NCI-H69 (cell line): Measurements from ENCODE around the gene FUBP1.
"Not testable (repeated sequence)": the region's sequence is repeated elsewhere in the genome, so short reads cannot be mapped to it uniquely, and the experiment has no call there.

Experiments used
- DNase-seq: peaks from one replicate; lab custom pipeline; 2025; lab: John Stamatoyannopoulos, UW

The FUBP1 gene

GRCh38 chr1:77942400-77943140 is 36.3 kb downstream of the FUBP1 start:
- DNase-seq: no peak

DNA sequence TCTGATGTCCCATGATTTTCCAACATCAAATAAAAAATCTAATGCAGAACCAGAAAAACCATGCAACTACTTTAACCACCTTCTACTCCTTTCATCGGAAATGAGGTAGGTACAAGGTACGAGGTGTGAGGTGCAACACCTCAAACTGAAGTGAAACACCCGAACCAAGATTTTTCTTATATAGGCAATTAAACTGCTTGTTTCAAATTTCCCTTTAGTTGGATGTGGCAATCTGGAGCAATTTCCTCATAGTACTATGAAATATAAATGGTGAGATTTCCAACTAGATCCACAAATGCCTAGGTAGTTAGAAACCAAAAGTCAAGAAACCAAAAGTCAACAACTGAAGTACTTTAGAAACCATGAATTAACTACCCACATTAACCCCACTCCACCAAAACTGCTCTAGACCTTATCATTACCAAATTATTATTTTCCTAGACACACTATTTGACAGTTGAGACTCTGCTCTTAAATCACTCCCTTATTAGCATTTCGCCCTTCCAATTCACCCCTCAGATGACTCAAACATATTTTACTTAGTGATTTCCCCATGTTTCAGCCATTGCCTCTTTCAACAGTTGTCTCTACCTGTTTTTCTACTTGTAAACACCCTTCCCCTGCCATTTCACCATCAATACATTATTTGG is 37.8 kb downstream of the FUBP1 start:
- no peak for DNase-seq

DNA sequence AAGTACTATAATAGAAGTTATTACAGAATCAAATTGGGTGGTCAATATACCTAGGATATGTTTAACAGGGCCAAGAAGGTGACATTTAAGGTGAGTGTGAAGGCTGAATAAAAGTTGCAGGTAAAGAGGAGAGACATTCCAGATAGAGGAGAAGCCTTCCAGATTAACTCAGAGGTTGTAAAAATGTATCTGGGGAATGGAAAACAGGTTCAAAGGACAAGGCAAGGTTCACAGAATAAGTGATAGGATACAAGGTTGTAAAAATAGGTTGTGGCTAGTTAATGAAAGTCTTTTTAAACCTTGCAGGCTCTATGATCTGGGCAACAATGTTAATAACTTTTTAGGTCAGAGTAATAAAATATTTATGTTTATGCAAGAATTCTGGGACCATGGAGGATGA is 40.2 kb downstream of the FUBP1 start:
- DNase-seq: no peak

DNA sequence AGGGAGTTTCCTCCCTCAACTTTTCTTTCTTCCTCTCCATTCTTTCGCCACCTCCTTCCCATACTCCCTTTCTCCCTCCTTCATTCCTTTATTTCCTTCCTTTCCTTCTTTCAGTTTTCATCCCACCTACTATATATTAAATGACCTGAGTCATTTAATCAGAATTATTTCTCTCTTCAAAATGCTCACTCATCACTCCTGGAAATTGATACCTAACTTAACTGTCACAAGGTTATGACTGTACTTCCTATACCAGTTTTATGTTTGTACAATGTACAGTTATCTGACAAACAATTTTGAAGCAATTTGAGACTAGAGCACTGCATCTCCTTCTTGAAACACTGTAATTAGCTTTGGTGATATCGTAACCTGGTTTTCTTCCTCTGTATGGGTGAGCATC is 49.1 kb downstream of the FUBP1 start:
- no peak for DNase-seq

- no peak for DNase-seq
Measured at GRCh38 chr1:77927414-77927813, 51.5 kb downstream of the FUBP1 start.

- no peak for DNase-seq
Measured at GRCh38 chr1:77926561-77927357, 52.1 kb downstream of the FUBP1 start.

- no peak for DNase-seq
Measured at GRCh38 chr1:77925956-77926355, 52.9 kb downstream of the FUBP1 start.

GRCh38 chr1:77925518-77925917 is 53.4 kb downstream of the FUBP1 start:
- no peak for DNase-seq

GRCh38 chr1:77918918-77919317 is 60.0 kb downstream of the FUBP1 start:
- DNase-seq: not testable (repeated sequence)

GRCh38 chr1:77910116-77910515 is 68.8 kb downstream of the FUBP1 start:
- DNase-seq: no peak

DNA sequence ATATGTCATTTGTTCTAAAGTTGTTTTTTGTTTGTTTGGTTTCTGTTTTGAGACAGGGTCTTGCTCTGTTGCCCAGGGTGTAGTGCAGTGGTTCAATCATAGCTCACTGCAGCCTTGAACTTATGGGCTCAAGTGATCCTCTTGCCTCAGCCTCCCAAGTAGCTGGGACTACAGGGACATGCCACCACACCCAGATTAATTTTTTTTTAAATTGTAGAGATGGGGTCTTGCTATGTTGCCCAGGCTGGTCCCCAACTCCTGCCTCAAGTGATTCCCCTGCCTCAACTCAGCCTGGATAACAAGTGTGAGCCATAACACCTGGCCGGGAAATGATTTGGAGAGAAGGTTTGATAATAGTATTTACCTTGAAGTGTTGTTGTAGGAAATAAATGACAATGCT is 72.2 kb downstream of the FUBP1 start:
- no peak for DNase-seq

- no peak for DNase-seq
Measured at GRCh38 chr1:77906019-77906545, 72.8 kb downstream of the FUBP1 start.

DNA sequence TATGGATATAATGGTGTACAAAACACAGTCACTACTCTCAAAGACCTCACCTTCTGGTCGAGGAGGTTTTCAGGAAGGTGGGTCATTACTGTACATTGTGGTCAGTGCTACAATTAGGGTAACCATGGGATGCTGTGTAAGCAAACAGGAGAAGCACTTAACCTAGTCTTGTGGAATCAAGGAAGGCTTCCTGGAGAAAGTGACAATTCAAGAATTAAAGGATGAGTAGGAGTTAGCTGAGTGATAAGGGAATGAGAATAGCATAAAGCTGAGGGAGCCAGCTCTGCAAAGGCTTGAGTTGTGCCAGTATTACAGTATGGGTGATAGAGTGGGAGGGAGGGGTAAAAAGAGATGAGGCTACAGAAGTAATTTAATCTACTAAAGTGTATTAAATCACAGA is 73.3 kb downstream of the FUBP1 start:
- no peak for DNase-seq

GRCh38 chr1:77900687-77901293 is 78.1 kb downstream of the FUBP1 start:
- DNase-seq: peak; percentile 55

- DNase-seq: no peak
Measured at GRCh38 chr1:77899647-77900320, 79.1 kb downstream of the FUBP1 start.
